Smooth muscle cell of the brain vasculature (primary cell): ENCODE measurements around the gene ACO2.
"Not testable (repeated sequence)": the region's sequence is repeated elsewhere in the genome, so short reads cannot be mapped to it uniquely, and the experiment has no call there.

Source experiments
- DNase-seq: peaks from one replicate; pipeline ENCODE4 v3.0.0-alpha.2; 2012; ENCODE audit warnings: low read depth, low spot score

The ACO2 gene

DNA sequence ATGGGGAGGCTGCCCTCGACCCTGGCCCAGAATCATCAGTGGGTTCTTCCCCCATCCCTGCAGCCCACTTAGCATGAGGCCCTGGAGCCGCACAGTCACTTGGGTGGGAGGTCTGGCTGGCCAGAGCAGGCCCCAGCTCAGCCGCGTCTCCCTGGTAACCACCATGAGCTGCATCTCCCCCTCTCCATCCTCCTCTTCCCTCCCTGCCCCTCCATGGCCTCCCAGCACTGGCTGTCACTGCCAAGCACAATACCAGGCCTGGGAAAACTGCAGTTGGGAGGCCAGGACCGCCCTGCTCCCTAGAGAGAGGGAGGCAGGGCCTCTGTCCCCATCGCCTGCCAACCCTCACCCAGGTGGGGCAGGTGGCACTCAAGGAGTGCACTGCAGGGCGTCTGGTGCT is 99.9 kb downstream of the ACO2 start:
- no peak for DNase-seq

- DNase-seq, result no peak
Measured at GRCh38 chr22:41570221-41570620, 101.3 kb downstream of the ACO2 start.

- no peak for DNase-seq
Measured at GRCh38 chr22:41571786-41572185, 102.9 kb downstream of the ACO2 start.

DNA sequence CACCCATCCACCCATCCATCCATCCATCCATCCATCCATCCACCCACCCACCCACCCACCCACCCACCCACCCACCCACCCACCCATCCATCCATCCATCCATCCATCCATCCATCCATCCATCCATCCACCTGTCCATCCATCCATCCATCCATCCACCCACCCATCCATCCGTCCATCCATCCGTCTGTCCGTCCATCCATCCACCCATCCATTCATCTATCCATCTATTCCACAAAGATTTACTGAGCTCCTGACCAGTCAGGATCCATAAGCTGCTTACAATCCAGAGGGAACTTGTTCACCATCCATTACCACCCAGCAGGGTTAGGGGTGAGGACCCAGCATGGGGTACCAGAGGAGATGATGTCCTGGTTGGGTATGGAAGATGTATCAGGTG is 103.4 kb downstream of the ACO2 start:
- DNase-seq, result not testable (repeated sequence)

DNA sequence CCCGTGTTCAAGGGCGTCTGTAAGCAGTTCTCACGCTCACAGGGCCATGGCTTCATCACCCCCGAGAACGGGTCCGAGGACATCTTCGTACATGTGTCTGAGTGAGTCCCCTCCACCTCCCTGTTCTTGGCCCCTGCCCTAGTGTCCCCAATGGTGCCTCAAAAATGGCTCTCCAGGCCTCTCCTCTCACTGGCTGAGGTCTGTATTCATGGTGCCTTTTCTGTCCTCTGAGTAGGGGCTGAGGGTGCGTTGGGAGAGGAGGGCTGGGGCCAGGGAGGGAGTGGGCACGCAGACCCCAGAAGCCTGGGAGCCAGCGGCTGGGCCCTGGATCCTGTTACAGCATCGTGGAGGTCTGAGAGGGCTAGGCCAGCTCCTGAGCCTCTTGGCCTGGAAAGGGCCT is 104.8 kb downstream of the ACO2 start:
- DNase-seq, result no peak

DNA sequence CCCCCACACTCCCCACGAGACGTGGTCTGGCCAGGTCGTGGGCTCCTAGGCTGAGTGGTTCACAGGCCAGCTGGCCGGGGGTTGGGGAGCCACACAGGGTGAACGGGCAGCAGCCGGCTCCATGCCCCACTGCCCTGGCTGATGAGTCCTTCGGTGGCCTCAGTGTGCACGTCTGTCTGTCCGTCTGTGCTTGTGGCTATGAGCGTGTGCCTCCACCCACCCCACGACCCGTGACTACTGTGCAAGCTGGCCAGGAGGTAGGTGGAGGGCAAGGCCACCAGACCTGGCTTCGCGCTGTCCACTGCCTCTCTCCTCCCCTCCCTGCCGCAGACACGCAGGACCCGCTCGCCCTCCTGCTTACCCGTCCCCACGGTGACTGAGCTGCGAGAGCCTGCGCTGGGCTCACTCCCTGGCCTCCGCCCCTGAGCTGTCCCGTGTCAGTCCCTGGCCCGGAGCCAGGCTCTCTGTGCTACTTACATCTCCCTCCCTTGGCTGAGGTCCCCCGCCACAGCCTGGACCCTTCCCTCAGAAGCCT is 106.0 kb downstream of the ACO2 start:
- DNase-seq, result no peak

DNA sequence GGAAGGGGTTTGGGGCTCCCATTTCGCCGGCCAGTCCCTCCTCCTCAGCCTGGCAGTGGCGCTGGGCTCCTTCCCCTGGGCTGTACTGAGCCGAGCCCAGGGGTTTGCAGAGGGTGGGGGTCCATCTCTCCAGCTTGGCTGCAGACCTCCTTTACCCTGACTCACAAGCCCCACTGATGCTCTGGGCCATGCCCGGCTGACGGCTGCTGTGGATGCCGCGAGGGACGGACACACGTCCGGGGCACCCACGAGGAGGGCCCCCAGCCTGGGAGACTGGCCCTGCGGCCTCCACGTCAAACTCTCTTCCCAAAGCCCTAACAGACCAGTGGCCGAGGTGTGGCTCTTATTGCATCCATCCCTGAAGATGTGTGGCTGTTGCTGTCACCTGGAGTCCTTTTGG is 106.6 kb downstream of the ACO2 start:
- no peak for DNase-seq

- no peak for DNase-seq
Measured at GRCh38 chr22:41576877-41577276, 108.0 kb downstream of the ACO2 start.

- DNase-seq, result no peak
Measured at GRCh38 chr22:41578114-41578513, 109.2 kb downstream of the ACO2 start.
